H1 (cell line): ENCODE results near the gene PNPLA3. TPM values are rescaled to one million over a fixed set of nuclear protein-coding genes. Genes with fewer than 3 reads are reported as not detected.

ENCODE experiments used
- ASH2L ChIP-seq: fragments of 200-600, 300-600 bp; sonication (generic); IDR thresholded peaks from one replicate; pipeline ENCODE4 v1.7.1; 2017; ENCODE audit warnings: low read length
- BRCA1 ChIP-seq: IDR thresholded peaks from 2 replicates; pipeline ENCODE4 v1.6.1; 2012; ENCODE audit warnings: low read depth, low read length, improper control_type of control experiment
- CBX8 ChIP-seq: fragments of 300-800, 300-1000 bp; sonication (generic); IDR thresholded peaks from 2 replicates; pipeline ENCODE4 v1.7.1; 2016; ENCODE audit warnings: low read depth, low read length, borderline replicate concordance
- CEBPB ChIP-seq: IDR thresholded peaks from 2 replicates; pipeline ENCODE4 v1.6.1; 2012; ENCODE audit warnings: low read depth, low read length
- CHD2 ChIP-seq: IDR thresholded peaks from 2 replicates; pipeline ENCODE4 v1.6.1; 2012; ENCODE audit warnings: low read length, improper control_type of control experiment
- E2F6 ChIP-seq: IDR thresholded peaks from 2 replicates; pipeline ENCODE4 v1.6.1; 2012; ENCODE audit warnings: inconsistent platforms
- EGR1 ChIP-seq: IDR thresholded peaks from 2 replicates; pipeline ENCODE4 v1.6.1; 2011; ENCODE audit warnings: low read depth, low read length, borderline replicate concordance
- EZH2 ChIP-seq: fragments of 200-600 bp; sonication (generic); IDR thresholded peaks from 2 replicates; pipeline ENCODE4 v1.7.1; 2012; ENCODE audit warnings: low read depth, mild to moderate bottlenecking, moderate library complexity, low read length, inconsistent platforms; ENCODE audit not compliant: severe bottlenecking
- GABPA ChIP-seq: IDR thresholded peaks from 2 replicates; pipeline ENCODE4 v1.6.1; 2011; ENCODE audit warnings: mild to moderate bottlenecking, low read length, moderate library complexity, borderline replicate concordance; ENCODE audit not compliant: insufficient read depth
- HDAC6 ChIP-seq: IDR thresholded peaks from one replicate; pipeline ENCODE4 v1.7.1; 2012; ENCODE audit warnings: low read depth, mild to moderate bottlenecking, inconsistent platforms, low read length, moderate library complexity
- POLR2AphosphoS5 ChIP-seq: IDR thresholded peaks from 2 replicates; pipeline ENCODE4 v1.6.1; 2011; ENCODE audit warnings: low read depth, low read length
- POU5F1 ChIP-seq: IDR thresholded peaks from 2 replicates; pipeline ENCODE4 v1.6.1; 2011; ENCODE audit warnings: low read depth, mild to moderate bottlenecking, low read length, moderate library complexity
- RAD21 ChIP-seq, 2 experiments: IDR thresholded peaks in 1 of 2; conservative IDR thresholded peaks in 1 of 2; 2 replicates each; pipeline ENCODE4 v1.6.1; 2011; ENCODE audit warnings: low read depth in 2 of 2, low read length in 2 of 2, improper control_type of control experiment in 1 of 2, inconsistent platforms in 1 of 2, mild to moderate bottlenecking in 1 of 2, moderate library complexity in 1 of 2
- RBBP5 ChIP-seq: IDR thresholded peaks from 2 replicates; pipeline ENCODE4 v1.7.1; 2012; ENCODE audit warnings: low read depth, mild to moderate bottlenecking, inconsistent platforms, low read length, moderate library complexity, borderline replicate concordance
- SIN3A ChIP-seq, 2 experiments: IDR thresholded peaks in 1 of 2; conservative IDR thresholded peaks in 1 of 2; 2 replicates each; pipeline ENCODE4 v1.6.1; 2011 to 2012; ENCODE audit warnings: low read length in 2 of 2, improper control_type of control experiment in 1 of 2, low read depth in 1 of 2, mild to moderate bottlenecking in 1 of 2
- SP4 ChIP-seq: IDR thresholded peaks from 2 replicates; pipeline ENCODE4 v1.6.1; 2012; ENCODE audit warnings: low read length, inconsistent platforms
- TBP ChIP-seq: IDR thresholded peaks from 2 replicates; pipeline ENCODE4 v1.6.1; 2011; ENCODE audit warnings: low read depth, low read length, improper control_type of control experiment
- TEAD4 ChIP-seq: IDR thresholded peaks from 2 replicates; pipeline ENCODE4 v1.6.1; 2012; ENCODE audit warnings: low read depth, low read length, inconsistent platforms, mixed read lengths
- polyA plus RNA-seq, 7 experiments: library from polyadenylated mRNA; depleted of rRNA in 3 of 7; stranded (reverse) in 5 of 7; unstranded in 2 of 7; fragments of >200 nt in 5 of 7; fragments of 200-250 nt in 2 of 7; gene quantifications; 1 replicate in 5 of 7; 2 replicates in 1 of 7; 4 replicates in 1 of 7; pipeline versions ENCODE4 v1.2.1 to v1.2.3, GENCODE V29; 2011 to 2013; ENCODE audit warnings: missing spikeins in 2 of 7, mixed read lengths in 2 of 7
- total RNA-seq: library from RNA; stranded (reverse); fragmentation: NEBNext Ultra II Directional; extraction: Animal tissue kit (Norgen Biotek cat#: 25700); gene quantifications from 2 replicates; pipeline ENCODE4 v1.2.1, GENCODE V29; 2021
- TF ChIP-seq, protein P1 (sequence below): IDR thresholded peaks from 2 replicates; pipeline ENCODE4 v1.6.1; 2012; ENCODE audit warnings: inconsistent platforms

The PNPLA3 gene
- total and polyA plus RNA-seq, 2 of the 8 experiments (the other 6 are each of a cell fraction or from before 2014, with no cell fraction given) = 17.5 to 23.4 TPM

DNA sequence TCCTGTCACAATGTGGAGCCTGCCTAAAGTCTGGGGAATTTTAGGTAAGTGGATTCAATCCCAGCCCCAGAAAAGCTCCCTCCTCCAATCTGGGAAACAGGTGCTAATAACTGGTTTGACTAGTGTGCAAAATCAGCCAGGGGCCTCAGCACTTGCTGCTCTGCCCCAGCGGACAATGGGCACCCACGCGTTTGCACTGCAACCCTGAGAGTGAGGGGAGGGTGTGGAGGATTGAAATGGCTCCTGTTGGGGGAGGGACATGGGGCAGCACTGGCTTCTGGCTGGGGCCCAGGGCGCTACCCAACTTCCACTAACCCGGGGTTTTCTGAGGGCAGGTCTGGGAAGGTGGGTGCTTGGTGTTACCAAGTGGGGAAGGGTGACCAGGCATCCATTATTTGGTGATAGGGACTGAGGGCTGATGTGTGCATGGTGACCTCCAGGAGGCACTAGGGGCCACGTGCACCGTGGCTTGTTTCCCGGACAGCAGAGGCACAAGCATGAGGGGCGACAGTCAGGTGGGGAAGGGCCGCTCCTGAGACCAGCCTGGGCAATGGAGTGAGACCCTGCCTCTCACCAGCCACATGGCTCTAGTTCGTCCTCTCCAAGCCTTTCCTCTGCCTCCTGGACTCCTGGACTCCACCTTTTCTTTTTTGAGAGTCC lies 27.5 kb upstream of the PNPLA3 start (continued):
- TF ChIP-seq RAD21 (IDR thresholded peaks at IDR 0.05 in 1 of 2, conservative IDR thresholded peaks at IDR 0.05 in 1 of 2; ENCODE audit: low read depth in 2 of 2, low read length in 2 of 2) (peak; percentile 27 to 36; a peak in 3 of 4 replicates), SIN3A (conservative IDR thresholded peaks at IDR 0.05 in 1 of 2, IDR thresholded peaks at IDR 0.05 in 1 of 2; ENCODE audit: low read depth in 1 of 2, low read length in 2 of 2) (no peak), CHD2 (no peak), CBX8 (no peak), EGR1 (no peak), SP4 (no peak), GABPA (no peak), E2F6 (peak; percentile 85), POLR2AphosphoS5 (no peak), TBP (no peak), TEAD4 (no peak), HDAC6 (no peak), EZH2 (no peak), CEBPB (no peak), RBBP5 (no peak), POU5F1 (no peak), ASH2L (peak; percentile 37), BRCA1 (no peak)
- TF ChIP-seq, protein P1, sequence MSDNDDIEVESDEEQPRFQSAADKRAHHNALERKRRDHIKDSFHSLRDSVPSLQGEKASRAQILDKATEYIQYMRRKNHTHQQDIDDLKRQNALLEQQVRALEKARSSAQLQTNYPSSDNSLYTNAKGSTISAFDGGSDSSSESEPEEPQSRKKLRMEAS = peak; percentile 93
